HuH-7 (cell line): ENCODE data around the gene HPN.
"Not testable (repeated sequence)": the region's sequence is repeated elsewhere in the genome, so short reads cannot be mapped to it uniquely, and the experiment has no call there.

Source experiments
- DNase-seq: peaks from one replicate; pipeline ENCODE4 v3.0.0; 2011; ENCODE audit warnings: low spot score

HPN gene

GRCh38 chr19:35027851-35028599, 13.5 kb upstream of the HPN start:
- no peak for DNase-seq

- DNase-seq, result not testable (repeated sequence)
Observed at GRCh38 chr19:35028600-35028885, 13.0 kb upstream of the HPN start.

- DNase-seq, result not testable (repeated sequence)
Observed at GRCh38 chr19:35029275-35029736, 12.2 kb upstream of the HPN start.

- DNase-seq, result peak; percentile 71
Observed at GRCh38 chr19:35029737-35030256, 11.7 kb upstream of the HPN start.

- peak; percentile 84 for DNase-seq
Observed at GRCh38 chr19:35030257-35031071, 11.1 kb upstream of the HPN start, which contains the start of gene SCN1B. Gene SCN1B, plus strand, starts transcription at chr19:35030470. Its CDS starts 351 bp downstream, at chr19:35030821.

GRCh38 chr19:35031072-35031881, 10.2 kb upstream of the HPN start:
- peak; percentile 55 for DNase-seq

GRCh38 chr19:35032356-35032865, 9.1 kb upstream of the HPN start:
- DNase-seq, result no peak

- DNase-seq, result no peak
Observed at GRCh38 chr19:35033067-35034004, 8.2 kb upstream of the HPN start.

GRCh38 chr19:35034005-35034502, 7.5 kb upstream of the HPN start:
- DNase-seq, result no peak

- DNase-seq, result no peak
Observed at GRCh38 chr19:35034588-35035382, 6.7 kb upstream of the HPN start.

GRCh38 chr19:35037716-35038622, 3.6 kb upstream of the HPN start:
- no peak for DNase-seq

- DNase-seq, result no peak
Observed at GRCh38 chr19:35038623-35039512, 2.7 kb upstream of the HPN start.

- no peak for DNase-seq
Observed at GRCh38 chr19:35039881-35040825, 1.4 kb upstream of the HPN start.

- peak; percentile 94 for DNase-seq
Observed at GRCh38 chr19:35040826-35041547, 534 bp upstream of the HPN start.

- DNase-seq, result peak; percentile 58
Observed at GRCh38 chr19:35042056-35042730, 672 bp downstream of the HPN start.
